Umbilical cord (tissue), 2 donors: ENCODE data around the gene C2CD3. TPM values are rescaled to one million over a fixed set of nuclear protein-coding genes. Genes with fewer than 3 reads are reported as not detected.
"Not testable (repeated sequence)": the region's sequence is repeated elsewhere in the genome, so short reads cannot be mapped to it uniquely, and the experiment has no call there.

Source experiments
- DNase-seq: peaks from one replicate; pipeline ENCODE4 v3.0.0-alpha.2; 2015; ENCODE audit warnings: low spot score
- total RNA-seq: library from RNA; depleted of rRNA; stranded (reverse); fragments of >200 nt; gene quantifications from one replicate; pipeline ENCODE4 v1.2.3, GENCODE V29; 2014; ENCODE audit warnings: low replicate concordance; ENCODE audit not compliant: insufficient read depth

Gene C2CD3
- total RNA-seq, 1 donor from 2014 or later, result 19.7 TPM

- no peak for DNase-seq
Measured at GRCh38 chr11:74159642-74160041, 11.2 kb downstream of the C2CD3 start.

DNA sequence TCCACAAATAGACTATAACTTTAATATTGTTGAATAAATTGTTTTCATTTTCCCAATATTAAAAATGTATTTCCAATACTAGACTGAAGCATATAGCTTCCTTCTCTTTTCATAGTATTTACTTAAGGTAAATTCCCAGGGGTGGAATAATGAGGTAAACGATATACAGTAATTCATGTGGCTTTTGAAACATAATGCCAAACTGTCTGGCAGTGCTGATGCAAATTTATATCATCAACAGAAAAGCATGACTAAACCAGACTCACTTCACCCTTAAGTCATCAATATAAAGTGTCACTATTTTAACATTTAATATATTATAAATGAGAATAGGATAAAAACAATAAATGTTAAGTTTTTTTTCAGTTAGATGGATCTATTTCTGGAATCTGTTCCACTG is 13.6 kb downstream of the C2CD3 start:
- no peak for DNase-seq

DNA sequence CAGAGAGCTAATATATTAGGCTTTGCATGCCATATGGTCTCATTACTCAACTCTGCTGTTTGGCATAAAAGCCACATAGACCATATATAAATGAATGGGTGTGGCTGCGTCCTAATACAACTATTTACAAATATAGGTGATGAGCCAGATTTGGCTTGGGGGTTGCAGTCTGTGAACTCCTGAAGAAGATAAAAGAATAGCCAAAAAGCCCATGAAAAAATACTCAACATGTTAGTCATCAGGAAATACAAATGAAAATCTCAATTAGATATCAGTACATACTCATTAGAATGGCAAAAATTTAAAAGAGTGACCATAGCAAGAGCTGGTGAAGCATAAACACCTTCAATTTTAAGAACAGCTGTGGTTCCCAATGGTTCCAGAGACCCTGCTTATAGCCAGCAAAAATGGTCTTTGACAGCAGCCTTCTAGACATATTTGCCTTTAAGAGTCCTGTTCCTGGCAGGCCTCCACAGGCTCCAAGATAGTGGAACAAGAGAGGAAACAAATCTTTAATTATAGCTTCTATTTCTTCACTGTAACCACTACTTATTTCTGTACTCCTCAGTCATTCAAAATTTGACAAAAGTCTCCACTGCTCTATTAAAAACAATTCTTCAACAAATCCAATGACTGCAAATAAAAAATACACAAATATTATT is 16.1 kb downstream of the C2CD3 start:
- no peak for DNase-seq

GRCh38 chr11:74153224-74153623 is 17.6 kb downstream of the C2CD3 start:
- no peak for DNase-seq

- peak; percentile 38 for DNase-seq
Measured at GRCh38 chr11:74147199-74147929, 23.4 kb downstream of the C2CD3 start.

DNA sequence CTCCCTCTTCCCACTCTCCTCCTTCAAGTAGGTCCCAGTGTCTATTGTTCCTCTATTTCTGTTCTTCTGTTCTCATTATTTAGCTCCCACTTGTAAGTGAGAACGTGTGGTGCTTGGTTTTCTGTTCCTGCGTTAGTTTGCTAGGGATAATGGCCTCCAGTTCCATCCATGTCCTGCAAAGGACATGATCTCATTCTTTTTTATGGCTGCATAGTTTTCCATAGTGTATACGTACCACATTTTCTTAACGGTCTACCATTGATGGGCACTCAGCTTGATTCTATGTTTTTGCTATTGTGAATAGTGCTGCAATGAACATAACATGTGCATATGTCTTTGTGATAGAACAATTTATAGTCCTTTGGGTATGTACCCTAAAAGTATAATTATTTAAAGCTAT is 26.2 kb downstream of the C2CD3 start:
- no peak for DNase-seq

GRCh38 chr11:74142624-74143023 is 28.2 kb downstream of the C2CD3 start:
- no peak for DNase-seq

GRCh38 chr11:74141908-74142307 is 28.9 kb downstream of the C2CD3 start:
- no peak for DNase-seq

DNA sequence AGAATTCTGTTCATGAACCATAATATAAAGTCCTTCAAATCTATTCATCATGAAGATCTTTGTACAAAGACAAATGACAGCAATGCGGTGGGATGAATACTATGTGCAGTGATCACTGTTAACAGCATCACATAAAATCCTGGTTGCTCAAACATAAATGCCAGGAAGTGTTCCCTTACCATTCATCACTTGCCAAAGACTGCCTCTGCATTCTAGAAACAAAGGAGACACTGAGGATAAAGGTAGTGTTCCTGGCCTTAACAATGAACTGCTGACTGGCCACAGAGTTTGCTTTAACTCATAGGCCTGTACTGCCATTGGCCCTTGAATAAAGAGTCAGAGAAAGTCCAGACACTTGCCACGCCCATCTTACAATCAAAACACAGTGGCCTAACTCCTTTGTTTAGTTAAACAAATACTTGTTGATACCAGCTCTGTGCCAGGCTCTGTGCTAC is 29.5 kb downstream of the C2CD3 start:
- DNase-seq, result no peak

GRCh38 chr11:74139919-74140431 is 30.8 kb downstream of the C2CD3 start:
- DNase-seq, result not testable (repeated sequence)

GRCh38 chr11:74139151-74139918 is 31.5 kb downstream of the C2CD3 start:
- DNase-seq, result peak; percentile 11

GRCh38 chr11:74138572-74138971 is 32.2 kb downstream of the C2CD3 start:
- DNase-seq, result peak; percentile 90

DNA sequence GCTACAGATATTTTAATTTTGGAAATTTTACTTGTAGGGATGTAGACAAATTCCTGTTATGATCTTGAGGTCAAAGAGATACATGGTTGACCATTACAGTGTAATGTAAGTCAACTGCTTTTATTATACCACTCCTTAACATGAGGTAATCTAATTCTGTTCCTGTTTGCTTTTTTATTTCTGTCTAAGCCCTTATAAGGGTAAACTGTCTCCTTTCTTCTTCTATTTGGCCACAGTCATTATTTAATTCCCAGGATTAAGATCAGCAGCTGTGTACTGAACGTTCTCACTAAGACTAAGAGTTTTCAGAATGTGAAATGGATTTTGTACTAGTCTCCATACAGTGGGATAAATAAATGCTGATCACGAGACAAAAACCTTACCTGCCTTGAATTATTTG is 32.8 kb downstream of the C2CD3 start:
- DNase-seq, result no peak

- peak; percentile 10 for DNase-seq
Measured at GRCh38 chr11:74135127-74135840, 35.5 kb downstream of the C2CD3 start.

- no peak for DNase-seq
Measured at GRCh38 chr11:74134661-74135060, 36.1 kb downstream of the C2CD3 start.

GRCh38 chr11:74133436-74133835 is 37.4 kb downstream of the C2CD3 start:
- DNase-seq, result no peak

DNA sequence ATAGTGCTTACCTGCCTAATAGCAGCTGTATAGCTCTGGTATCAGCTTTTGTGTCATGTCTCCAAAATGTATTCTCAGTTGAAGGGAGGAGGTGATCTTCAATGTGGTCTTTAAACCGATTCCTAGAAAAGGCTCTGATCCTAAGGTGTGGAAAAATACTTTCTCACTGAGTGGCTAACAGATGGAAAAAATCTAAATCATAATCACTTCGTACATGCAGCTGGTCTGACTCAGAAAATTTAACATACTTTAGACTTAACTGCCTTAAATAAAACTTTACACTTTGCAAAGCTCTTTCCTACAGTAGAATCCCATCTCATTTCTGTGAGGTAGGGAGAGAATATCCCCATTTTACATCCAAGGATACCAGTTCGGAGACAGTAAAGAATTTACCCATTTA is 38.0 kb downstream of the C2CD3 start:
- no peak for DNase-seq

- not testable (repeated sequence) for DNase-seq
Measured at GRCh38 chr11:74129121-74129520, 41.7 kb downstream of the C2CD3 start.

DNA sequence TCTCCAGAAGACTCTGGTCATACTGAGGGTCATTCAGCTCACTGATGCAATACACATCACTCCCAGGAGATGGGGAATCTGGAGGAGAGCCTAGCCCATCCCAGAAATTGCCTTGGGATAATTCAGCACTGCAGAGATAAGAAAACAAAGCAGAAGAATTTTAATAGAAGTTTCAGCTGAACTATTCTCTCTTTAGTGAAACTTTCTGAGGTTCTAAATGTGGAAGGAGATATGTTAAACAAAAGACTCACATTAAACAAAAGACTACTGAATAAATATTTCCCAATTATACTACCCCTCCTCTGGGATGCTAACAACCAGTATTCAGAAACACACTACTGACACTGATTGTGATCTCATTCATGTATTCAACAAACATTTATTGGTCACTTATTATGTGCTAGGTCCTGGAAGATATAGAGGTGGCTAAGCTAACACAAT is 47.8 kb downstream of the C2CD3 start:
- no peak for DNase-seq

DNA sequence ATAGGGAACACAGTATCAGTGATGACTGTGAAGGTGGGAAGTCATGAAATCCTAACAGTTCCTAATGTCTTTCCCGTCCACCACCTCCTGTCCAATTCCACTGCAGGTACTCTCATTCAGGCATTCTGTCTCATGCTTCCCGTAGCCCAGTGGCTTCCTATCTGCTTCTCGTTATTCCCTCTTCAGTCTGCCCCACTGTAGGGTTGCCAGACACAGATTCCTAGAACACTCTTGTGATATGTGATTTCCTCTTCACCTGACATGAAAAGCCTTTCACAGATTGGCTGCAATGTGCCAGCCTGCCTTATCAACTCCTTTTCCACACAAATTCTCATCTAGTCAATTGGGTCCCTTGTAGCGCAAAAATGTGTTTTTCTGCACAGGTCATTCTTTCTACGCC is 49.0 kb downstream of the C2CD3 start:
- no peak for DNase-seq

- not testable (repeated sequence) for DNase-seq
Measured at GRCh38 chr11:74120260-74121035, 50.4 kb downstream of the C2CD3 start.
